Activated CD8-positive, alpha-beta memory T cell treated with anti-CD3 and anti-CD28 coated beads for 24 hours (primary cell): Measurements from ENCODE around the gene ACTRT2.

Experiments used
- DNase-seq: peaks from one replicate; pipeline ENCODE4 v3.0.0-alpha.2; 2020

ACTRT2 gene

GRCh38 chr1:3021233-3021671, at the start of gene ACTRT2:
ACTRT2 (plus strand) TSS chr1:3021467; CDS start chr1:3021687, 220 bp downstream.
- DNase-seq, result no peak

- no peak for DNase-seq
Measured at GRCh38 chr1:2971609-2972008, 49.7 kb upstream of the ACTRT2 start.

GRCh38 chr1:2972011-2972878, 49.0 kb upstream of the ACTRT2 start:
- DNase-seq, result peak; percentile 40

- peak; percentile 47 for DNase-seq
Measured at GRCh38 chr1:2972879-2973575, 48.2 kb upstream of the ACTRT2 start.

GRCh38 chr1:2973601-2974593, 47.4 kb upstream of the ACTRT2 start:
- DNase-seq, result peak; percentile 52

GRCh38 chr1:2974701-2975301, 46.5 kb upstream of the ACTRT2 start:
- DNase-seq, result peak; percentile 46

- DNase-seq, result peak; percentile 40
Measured at GRCh38 chr1:2975466-2976179, 45.6 kb upstream of the ACTRT2 start.

GRCh38 chr1:2976180-2976562, 45.1 kb upstream of the ACTRT2 start:
- peak; percentile 37 for DNase-seq

- DNase-seq, result peak; percentile 44
Measured at GRCh38 chr1:2977886-2978611, 43.2 kb upstream of the ACTRT2 start.

- DNase-seq, result peak; percentile 40
Measured at GRCh38 chr1:2978691-2979190, 42.5 kb upstream of the ACTRT2 start.

- peak; percentile 47 for DNase-seq
Measured at GRCh38 chr1:2979191-2980072, 41.8 kb upstream of the ACTRT2 start.

GRCh38 chr1:2980073-2980791, 41.0 kb upstream of the ACTRT2 start:
- peak; percentile 28 for DNase-seq

GRCh38 chr1:2980849-2981248, 40.4 kb upstream of the ACTRT2 start:
- DNase-seq, result peak; percentile 5

GRCh38 chr1:2981388-2981787, 39.9 kb upstream of the ACTRT2 start:
- no peak for DNase-seq

- no peak for DNase-seq
Measured at GRCh38 chr1:2981981-2982614, 39.2 kb upstream of the ACTRT2 start.

GRCh38 chr1:2982615-2983318, 38.5 kb upstream of the ACTRT2 start:
- no peak for DNase-seq

GRCh38 chr1:2983319-2983705, 38.0 kb upstream of the ACTRT2 start:
- DNase-seq, result no peak
